Mesothelial cell of epicardium (in vitro differentiated cells): ENCODE measurements around the gene MACROH2A2. TPM values are rescaled to one million over a fixed set of nuclear protein-coding genes. Genes with fewer than 3 reads are reported as not detected.
A peak's percentile ranks its signal among the peaks of the same experiment; 100 is the strongest.

ENCODE experiments used
- DNase-seq, 2 experiments: peaks; one replicate each; pipeline ENCODE4 v3.0.0; 2021; ENCODE audit warnings: low spot score in 2 of 2; ENCODE audit not compliant: unreplicated experiment in 2 of 2
- H3K27ac Mint-ChIP-seq: 2 replicates; pipeline ENCODE4 v1.8.0; 2021; ENCODE audit warnings: mixed read lengths
- H3K27me3 Mint-ChIP-seq: 2 replicates; pipeline ENCODE4 v1.8.0; 2021; ENCODE audit warnings: low read depth, mixed read lengths
- H3K36me3 Mint-ChIP-seq: 2 replicates; pipeline ENCODE4 v1.8.0; 2021; ENCODE audit warnings: mixed read lengths
- H3K4me1 Mint-ChIP-seq: 2 replicates; pipeline ENCODE4 v1.8.0; 2021; ENCODE audit warnings: mixed read lengths
- H3K4me3 Mint-ChIP-seq: 2 replicates; pipeline ENCODE4 v1.8.0; 2021; ENCODE audit warnings: mild to moderate bottlenecking, moderate library complexity, mixed read lengths
- H3K9me3 Mint-ChIP-seq: 2 replicates; pipeline ENCODE4 v1.8.0; 2021; ENCODE audit warnings: mixed read lengths
- CTCF ChIP-seq: fragments of 200-600 bp; sonication (generic); IDR thresholded peaks from one replicate; pipeline ENCODE4 v1.5.0; 2021; ENCODE audit warnings: antibody characterized with exemption; ENCODE audit not compliant: unreplicated experiment
- total RNA-seq: library from RNA; stranded (reverse); gene quantifications from 3 replicates; pipeline ENCODE4 v1.2.1, GENCODE V29; 2021

MACROH2A2 gene
- total RNA-seq, 1 donor from 2014 or later, result 125 TPM

DNA sequence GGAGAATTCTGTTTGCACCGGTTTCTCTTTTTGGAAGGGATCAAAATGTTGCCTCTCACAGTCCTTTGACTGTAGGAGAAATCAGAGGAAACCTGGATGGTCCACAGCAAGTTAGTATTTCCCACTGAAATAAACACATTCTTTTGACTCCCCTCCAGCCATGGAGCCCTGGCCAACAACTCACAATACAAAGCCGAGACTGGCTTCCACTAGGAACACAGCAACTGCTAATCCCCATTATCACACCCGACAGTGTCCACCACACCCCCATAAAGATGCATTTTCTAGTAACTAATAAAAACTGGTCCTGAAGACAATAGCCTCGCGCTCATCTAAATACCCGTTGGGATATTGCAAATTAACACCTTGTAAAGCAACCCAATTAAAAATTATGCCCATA is 798 bp upstream of the MACROH2A2 start:
- no peaks in the 10 kb centered on the region for H3K9me3 Mint-ChIP-seq
- H3K4me3 Mint-ChIP-seq, result peak overlapping the region; percentile 97
- peaks cover 55% of the 10 kb centered on the region for H3K4me1 Mint-ChIP-seq
- H3K36me3 Mint-ChIP-seq, result no peaks in the 10 kb centered on the region
- no peak for TF ChIP-seq CTCF
- DNase-seq, result no peak
- H3K27ac Mint-ChIP-seq, result peak overlapping the region; percentile 99
- H3K27me3 Mint-ChIP-seq, result no peaks in the 10 kb centered on the region

DNA sequence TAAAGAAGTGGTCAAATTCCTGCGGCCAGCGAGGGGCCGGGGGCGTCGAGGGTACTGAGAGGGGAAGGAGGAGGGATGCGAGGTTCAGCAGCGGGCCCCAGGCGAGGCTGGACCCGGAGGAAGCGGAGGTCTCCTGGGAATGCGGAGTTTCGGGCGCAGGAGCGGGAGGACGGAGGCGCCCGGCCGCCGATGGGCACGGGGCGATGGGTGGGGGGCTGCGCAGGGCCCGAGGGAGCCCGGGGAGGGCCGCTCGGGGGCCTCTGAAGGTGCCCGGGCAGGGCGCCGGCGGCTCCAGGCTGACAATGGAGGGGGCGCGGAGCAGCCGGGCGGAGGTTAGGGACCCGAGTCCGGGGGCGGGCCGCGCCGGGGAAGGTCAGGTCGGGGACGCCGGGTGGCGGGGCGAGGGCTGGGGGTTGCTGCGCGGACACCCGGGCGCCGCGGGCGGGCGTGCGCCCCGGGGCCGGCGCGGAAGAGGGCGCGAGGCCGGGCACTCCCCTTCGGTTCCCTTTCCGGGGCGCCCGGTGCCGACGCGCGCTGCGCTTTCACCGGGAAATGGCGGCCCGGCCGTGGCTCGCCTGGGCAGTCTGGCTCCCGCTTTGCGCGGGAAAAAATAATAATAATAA is 683 bp downstream of the MACROH2A2 start:
- no peaks in the 10 kb centered on the region for H3K27me3 Mint-ChIP-seq
- peak overlapping the region; percentile 95 for H3K27ac Mint-ChIP-seq
- DNase-seq, result peak; percentile 31 to 61

DNA sequence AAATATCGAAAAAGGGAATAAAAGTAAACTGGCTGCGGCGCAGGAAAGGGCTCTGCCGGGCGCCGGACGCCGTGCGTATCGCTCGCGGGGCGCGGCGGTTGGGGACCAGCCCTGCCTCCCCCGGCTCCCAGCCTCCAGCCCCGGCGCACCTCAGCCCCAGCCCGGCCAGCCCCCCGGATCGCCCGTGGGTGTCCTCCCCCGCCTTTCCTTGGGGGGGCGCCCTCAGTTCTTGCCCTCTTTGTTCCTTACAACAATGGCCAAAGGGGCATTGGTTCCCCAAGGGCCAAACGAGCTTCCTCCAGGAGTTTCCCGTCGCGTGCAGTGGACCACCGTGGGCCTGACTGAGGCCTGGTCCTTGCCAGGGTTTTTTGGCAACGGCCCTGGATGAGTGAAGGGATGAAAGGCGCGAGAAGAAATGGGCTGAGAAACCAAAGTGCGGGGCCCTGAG is 1.2 kb downstream of the MACROH2A2 start:
- DNase-seq, result peak in 1 of 2 experiments; percentile 61
- TF ChIP-seq CTCF, result peak; percentile 37
- no peaks in the 10 kb centered on the region for H3K36me3 Mint-ChIP-seq
- no peaks in the 10 kb centered on the region for H3K27me3 Mint-ChIP-seq
- peak overlapping the region; percentile 98 for H3K27ac Mint-ChIP-seq
- H3K4me1 Mint-ChIP-seq, result peaks cover 51% of the 10 kb centered on the region
- H3K9me3 Mint-ChIP-seq, result no peaks in the 10 kb centered on the region
- H3K4me3 Mint-ChIP-seq, result peak overlapping the region; percentile 97

More for the DNA sequence above, 683 bp downstream of the MACROH2A2 start:
- Mint-ChIP-seq H3K4me3 (peak overlapping the region; percentile 97), H3K4me1 (peaks cover 54% of the 10 kb centered on the region), H3K36me3 (no peaks in the 10 kb centered on the region), H3K9me3 (no peaks in the 10 kb centered on the region)
- TF ChIP-seq CTCF, result no peak

DNA sequence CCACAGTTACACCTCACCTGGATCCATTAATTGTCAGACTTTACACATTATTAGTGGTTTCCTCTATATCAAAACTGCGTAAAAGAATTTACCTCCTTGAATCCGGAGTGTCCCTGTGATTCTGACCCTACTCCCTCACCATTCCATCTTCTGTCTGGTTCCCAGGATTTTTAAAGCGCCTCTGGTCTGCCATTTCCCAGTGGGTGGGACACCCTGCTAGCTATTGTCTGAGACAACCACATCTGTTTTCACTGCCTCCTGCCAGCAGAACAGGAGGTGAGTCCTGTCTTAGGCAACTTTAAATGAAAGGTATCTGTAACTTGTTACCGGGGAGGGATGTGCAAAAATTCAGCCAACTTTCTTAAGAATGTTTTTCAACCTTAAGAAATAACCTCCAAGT is 2.3 kb downstream of the MACROH2A2 start:
- no peak for DNase-seq
- no peak for TF ChIP-seq CTCF
- Mint-ChIP-seq H3K4me3 (peak overlapping the region; percentile 97), H3K36me3 (no peaks in the 10 kb centered on the region), H3K27me3 (no peaks in the 10 kb centered on the region), H3K4me1 (peaks cover 44% of the 10 kb centered on the region), H3K27ac (peak overlapping the region; percentile 98), H3K9me3 (no peaks in the 10 kb centered on the region)

DNA sequence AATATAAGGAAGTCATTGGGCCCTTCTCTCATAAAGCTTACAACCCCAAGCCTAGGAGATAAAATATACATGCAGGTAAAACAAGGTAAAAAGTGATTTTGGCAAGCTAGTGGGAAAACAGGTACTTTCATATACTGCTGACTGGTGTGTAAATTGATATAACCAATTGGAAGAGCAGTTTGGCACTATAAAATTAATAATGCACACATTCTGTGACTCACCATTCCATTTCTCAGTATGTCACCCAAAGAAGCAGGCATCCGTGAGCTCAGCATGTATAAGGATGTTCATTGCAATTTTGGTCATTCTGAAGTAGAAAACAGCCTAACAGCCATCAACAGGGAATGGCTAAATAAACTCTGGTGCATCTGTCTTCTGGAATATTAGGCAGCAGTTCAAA is 2.9 kb downstream of the MACROH2A2 start:
- Mint-ChIP-seq H3K36me3 (no peaks in the 10 kb centered on the region), H3K9me3 (no peaks in the 10 kb centered on the region), H3K27me3 (no peaks in the 10 kb centered on the region), H3K27ac (peak overlapping the region; percentile 98), H3K4me1 (peaks cover 39% of the 10 kb centered on the region), H3K4me3 (peak overlapping the region; percentile 97)
- no peak for DNase-seq
- TF ChIP-seq CTCF, result no peak
